H1 (cell line): ENCODE data around the gene CYTH1. TPM values are rescaled to one million over a fixed set of nuclear protein-coding genes. Genes with fewer than 3 reads are reported as not detected.

Experiments used
- CTCF ChIA-PET: fragments of 300-600 bp; sonication (Branson Sonifier 250); formaldehyde crosslinking; loops from one replicate; lab custom pipeline; 2021; ENCODE audit not compliant: partially characterized antibody; lab: Charles Lee
- POLR2A ChIA-PET: fragments of 300-600 bp; sonication (Branson Sonifier 250); formaldehyde crosslinking; loops from one replicate; lab custom pipeline; 2021; ENCODE audit warnings: inconsistent platforms; ENCODE audit not compliant: partially characterized antibody; lab: Charles Lee
- DNase-seq, 2 experiments: peaks; one replicate each; pipeline versions ENCODE4 v3.0.0 to v3.0.0-alpha.2; 2010 to 2022; ENCODE audit warnings: low spot score in 2 of 2, low read depth in 1 of 2, mixed read lengths in 1 of 2
- FAIRE-seq: peaks from 2 replicates; lab custom pipeline; 2011; peaks lifted over from hg19 to GRCh38; lab: Jason Lieb, UNC
- H2AFZ ChIP-seq: 2 replicates; pipeline ENCODE4 v1.8.1; 2012; ENCODE audit warnings: low read length, inconsistent platforms
- H2AK5ac ChIP-seq: 2 replicates; pipeline ENCODE4 v1.6.1; 2013; ENCODE audit warnings: low read depth, low read length
- H2BK120ac ChIP-seq: replicated peaks from 2 replicates; pipeline ENCODE3; 2013; ENCODE audit warnings: low read depth, low read length, inconsistent platforms
- H2BK12ac ChIP-seq: 2 replicates; pipeline ENCODE4 v1.6.1; 2013; ENCODE audit warnings: low read depth, low read length
- H2BK15ac ChIP-seq: 2 replicates; pipeline ENCODE4 v1.6.1; 2013; ENCODE audit warnings: low read length
- H2BK20ac ChIP-seq: 2 replicates; pipeline ENCODE4 v1.6.1; 2013; ENCODE audit warnings: low read length
- H2BK5ac ChIP-seq: 2 replicates; pipeline ENCODE4 v1.6.1; 2013; ENCODE audit warnings: low read depth, low read length
- H3K14ac ChIP-seq: 2 replicates; pipeline ENCODE4 v1.6.1; 2013; ENCODE audit warnings: inconsistent platforms; ENCODE audit not compliant: insufficient read length
- H3K18ac ChIP-seq: 2 replicates; pipeline ENCODE4 v1.6.1; 2013; ENCODE audit warnings: low read length; ENCODE audit errors: extremely low read depth
- H3K23ac ChIP-seq: 2 replicates; pipeline ENCODE4 v1.6.1; 2013; ENCODE audit warnings: inconsistent platforms; ENCODE audit not compliant: insufficient read length
- H3K23me2 ChIP-seq: 2 replicates; pipeline ENCODE4 v1.6.1; 2013; ENCODE audit warnings: low read depth, low read length
- H3K27ac ChIP-seq: 2 replicates; pipeline ENCODE4 v1.6.1; 2011; ENCODE audit warnings: low read depth, low read length, inconsistent platforms
- H3K27me3 ChIP-seq, 4 experiments: replicated peaks in 1 of 4; 1 replicate in 1 of 4; 2 replicates in 3 of 4; pipeline versions ENCODE4 v1.6.1 to v1.8.1; 2011 to 2013; ENCODE audit warnings: low read length in 3 of 4, mild to moderate bottlenecking in 3 of 4, inconsistent platforms in 2 of 4, mixed read lengths in 2 of 4, moderate library complexity in 1 of 4; ENCODE audit not compliant: control insufficient read depth in 3 of 4, insufficient read depth in 3 of 4; ENCODE audit errors: extremely low read depth in 1 of 4
- H3K36me3 ChIP-seq, 4 experiments: 2 replicates each; pipeline versions ENCODE4 v1.6.1 to v1.8.1; 2011 to 2013; ENCODE audit warnings: mild to moderate bottlenecking in 4 of 4, low read length in 3 of 4, moderate library complexity in 2 of 4, control low read depth in 1 of 4, inconsistent platforms in 1 of 4; ENCODE audit not compliant: insufficient read depth in 4 of 4, control insufficient read depth in 2 of 4
- H3K4ac ChIP-seq: replicated peaks from 2 replicates; pipeline ENCODE3; 2013; ENCODE audit warnings: low read length, low read depth, mixed read lengths, inconsistent platforms; ENCODE audit not compliant: insufficient read length
- H3K4me1 ChIP-seq, 4 experiments: replicated peaks in 1 of 4; 1 replicate in 1 of 4; 2 replicates in 3 of 4; pipeline versions ENCODE4 v1.6.1 to v1.8.1; 2011 to 2013; ENCODE audit warnings: low read length in 3 of 4, inconsistent platforms in 2 of 4, mixed read lengths in 1 of 4; ENCODE audit not compliant: insufficient read depth in 4 of 4, control insufficient read depth in 3 of 4
- H3K4me2 ChIP-seq, 2 experiments: 2 replicates each; pipeline versions ENCODE4 v1.6.1 to v1.8.1; 2011 to 2013; ENCODE audit warnings: low read depth in 2 of 2, low read length in 2 of 2, control low read depth in 1 of 2, inconsistent platforms in 1 of 2, mild to moderate bottlenecking in 1 of 2; ENCODE audit not compliant: insufficient read depth in 1 of 2
- H3K4me3 ChIP-seq, 4 experiments: fragments of 200-600, 300-600 bp in 1 of 4; sonication (generic), shearing (Covaris generic), sonication (Bioruptor Twin) in 1 of 4; 2 replicates each; pipeline versions ENCODE4 v1.5.1 to v1.8.1; 2011 to 2016; ENCODE audit warnings: low read length in 4 of 4, low read depth in 3 of 4, control low read depth in 2 of 4, inconsistent platforms in 2 of 4, mild to moderate bottlenecking in 2 of 4, mixed read lengths in 1 of 4, moderate library complexity in 1 of 4; ENCODE audit not compliant: insufficient read depth in 2 of 4; ENCODE audit errors: extremely low read depth in 1 of 4
- H3K56ac ChIP-seq: replicated peaks from 2 replicates; pipeline ENCODE3; 2013; ENCODE audit warnings: low read depth, mild to moderate bottlenecking, mixed read lengths, low read length, inconsistent platforms; ENCODE audit not compliant: insufficient read length
- H3K79me1 ChIP-seq: 2 replicates; pipeline ENCODE4 v1.6.1; 2013; ENCODE audit warnings: low read depth, low read length, control low read depth
- H3K79me2 ChIP-seq, 2 experiments: 2 replicates each; pipeline versions ENCODE4 v1.6.1 to v1.8.1; 2012 to 2013; ENCODE audit warnings: low read length in 2 of 2, mild to moderate bottlenecking in 2 of 2, inconsistent platforms in 1 of 2; ENCODE audit not compliant: insufficient read depth in 2 of 2, control insufficient read depth in 1 of 2
- H3K9ac ChIP-seq, 4 experiments: replicated peaks in 1 of 4; 1 replicate in 1 of 4; 2 replicates in 3 of 4; pipeline versions ENCODE4 v1.6.1 to v1.8.1; 2011 to 2013; ENCODE audit warnings: low read depth in 3 of 4, low read length in 3 of 4, control low read depth in 2 of 4, mild to moderate bottlenecking in 2 of 4, moderate library complexity in 2 of 4, inconsistent platforms in 1 of 4; ENCODE audit errors: extremely low read depth in 1 of 4
- H3K9me3 ChIP-seq, 2 experiments: 2 replicates each; pipeline versions ENCODE4 v1.6.1 to v1.8.1; 2012 to 2013; ENCODE audit warnings: mild to moderate bottlenecking in 2 of 2, moderate library complexity in 2 of 2, control low read depth in 1 of 2, inconsistent platforms in 1 of 2, low read depth in 1 of 2, low read length in 1 of 2, mixed read lengths in 1 of 2; ENCODE audit not compliant: insufficient read depth in 2 of 2
- H4K20me1 ChIP-seq, 2 experiments: replicated peaks in 1 of 2; 2 replicates each; pipeline versions ENCODE3 to v1.8.1; 2011 to 2013; ENCODE audit warnings: inconsistent platforms in 2 of 2, low read length in 2 of 2, mild to moderate bottlenecking in 1 of 2; ENCODE audit not compliant: insufficient read depth in 2 of 2, control insufficient read depth in 1 of 2
- H4K5ac ChIP-seq: 2 replicates; pipeline ENCODE4 v1.6.1; 2013; ENCODE audit warnings: low read length, low read depth, mixed read lengths, inconsistent platforms; ENCODE audit not compliant: insufficient read length
- H4K8ac ChIP-seq: 2 replicates; pipeline ENCODE4 v1.8.0; 2013; ENCODE audit warnings: mild to moderate bottlenecking, moderate library complexity, low read length, inconsistent platforms; ENCODE audit not compliant: insufficient read depth; ENCODE audit errors: extremely low read depth
- H4K91ac ChIP-seq: replicated peaks from 2 replicates; pipeline ENCODE3; 2013; ENCODE audit warnings: low read length, mixed read lengths, inconsistent platforms; ENCODE audit not compliant: insufficient read length
- WGBS, 2 experiments: shearing (Covaris generic) in 1 of 2; methylation state at CpG; one replicate each; pipeline versions ENCODE4 v1.1.6 to v1.1.7; 2013 to 2015; ENCODE audit warnings: low lambda C conversion rate in 2 of 2, mixed read lengths in 2 of 2, inconsistent platforms in 1 of 2, low coverage in 1 of 2, missing lambda C conversion rate in 1 of 2; ENCODE audit not compliant: insufficient replicate concordance in 2 of 2, insufficient coverage in 1 of 2, insufficient read length in 1 of 2; ENCODE audit errors: extremely low coverage in 1 of 2, missing lambda C conversion rate in 1 of 2; 5-methylcytosine and 5-hydroxymethylcytosine counted together
- polyA plus RNA-seq, 7 experiments: library from polyadenylated mRNA; depleted of rRNA in 3 of 7; stranded (reverse) in 5 of 7; unstranded in 2 of 7; fragments of >200 nt in 5 of 7; fragments of 200-250 nt in 2 of 7; gene quantifications; 1 replicate in 5 of 7; 2 replicates in 1 of 7; 4 replicates in 1 of 7; pipeline versions ENCODE4 v1.2.1 to v1.2.3, GENCODE V29; 2011 to 2013; ENCODE audit warnings: missing spikeins in 2 of 7, mixed read lengths in 2 of 7
- total RNA-seq: library from RNA; stranded (reverse); fragmentation: NEBNext Ultra II Directional; extraction: Animal tissue kit (Norgen Biotek cat#: 25700); gene quantifications from 2 replicates; pipeline ENCODE4 v1.2.1, GENCODE V29; 2021

CYTH1 gene
- total and polyA plus RNA-seq, 2 of the 8 experiments (the other 6 are each of a cell fraction or from before 2014, with no cell fraction given), result 12.8 to 14.8 TPM

DNA sequence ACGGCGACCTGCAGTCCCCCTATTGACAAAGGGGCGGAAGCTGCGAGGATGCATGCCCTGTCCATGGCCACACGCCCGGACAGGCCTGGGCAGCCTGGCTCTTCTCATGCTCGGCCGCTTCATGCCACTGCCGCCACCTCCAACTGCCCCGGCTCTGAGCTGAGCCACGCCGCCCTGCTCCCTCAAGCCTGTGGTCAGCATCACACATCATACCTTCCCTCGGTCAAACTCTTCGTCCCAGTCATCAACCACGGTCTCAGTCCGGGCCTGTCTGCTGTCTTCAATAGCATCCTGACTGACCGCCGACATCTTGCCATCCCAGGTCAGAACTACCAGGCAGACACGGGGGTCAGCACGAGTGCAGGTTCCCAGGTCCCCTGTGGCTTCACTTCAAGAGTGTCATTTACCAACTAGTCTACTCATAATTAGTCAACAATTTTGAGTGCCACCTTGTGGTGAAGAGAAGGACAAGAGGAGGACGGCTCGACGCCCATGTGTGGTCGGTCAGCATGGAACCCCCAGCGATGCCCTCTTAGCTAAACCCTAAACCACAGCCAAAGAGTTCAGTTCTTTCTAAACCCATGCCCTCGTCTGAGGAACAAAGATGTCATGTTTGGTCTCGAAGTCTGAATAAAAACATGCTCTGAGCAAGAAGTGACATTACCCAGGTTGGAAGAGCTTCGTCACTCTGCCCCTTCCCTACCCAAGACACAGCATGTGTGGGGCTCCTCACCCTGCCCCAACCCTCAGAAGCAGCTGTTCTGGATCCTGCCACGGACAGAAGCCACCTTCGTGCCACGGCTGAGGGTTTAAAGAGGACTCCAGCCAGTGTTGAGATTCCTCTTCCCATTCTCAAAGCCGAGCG lies 16.9 kb upstream of the CYTH1 start:
- Histone ChIP-seq H3K4me3 (no peak overlapping the region), H3K79me2 (no peaks in the 10 kb centered on the region), H4K91ac (no peak overlapping the region), H3K9ac (no peak overlapping the region), H3K9me3 (no peaks in the 10 kb centered on the region), H3K18ac (no peak overlapping the region; the same call in 1 of the 2 replicates), H2BK12ac (no peak overlapping the region), H4K5ac (no peak overlapping the region), H3K36me3 (peaks cover 27 to 58% (median 48%) of the 10 kb centered on the region in 4 experiments), H3K56ac (no peak overlapping the region), H4K20me1 (peaks cover 13 to 15% of the 10 kb centered on the region in 2 experiments), H4K8ac (no peak overlapping the region), H2BK5ac (no peak overlapping the region), H3K4ac (no peak overlapping the region), H3K27ac (no peak overlapping the region), H3K79me1 (peaks cover 6% of the 10 kb centered on the region; the same call in 1 of the 2 replicates), H3K27me3 (no peaks in the 10 kb centered on the region), H2AFZ (no peak overlapping the region), H2BK120ac (no peak overlapping the region), H3K14ac (no peak overlapping the region), H3K4me1 (no peaks in the 10 kb centered on the region), H2AK5ac (no peak overlapping the region), H2BK15ac (no peak overlapping the region), H3K23ac (no peak overlapping the region), H3K23me2 (no peaks in the 10 kb centered on the region; the same call in 1 of the 2 replicates), H3K4me2 (no peak overlapping the region), H2BK20ac (no peak overlapping the region)
- FAIRE-seq (no peak), DNase-seq (no peak)
- ChIA-PET POLR2A (interaction anchor here (0.9 to 1.7 kb wide), 4 partner anchors 9 to 14 kb away, joined by 3 to 6 read pairs (median 4); no protein-coding TSS in a partner anchor), CTCF (interaction anchor here (0.7 to 2.3 kb wide), 7 partner anchors 10 to 88 kb away, joined by 3 to 11 read pairs (median 4); no protein-coding TSS in a partner anchor)
- 93% methylated on average over 33 of the region's 33 CpGs; no CpG with 5 or more reads in 1 of the 2 experiments for WGBS, 2 experiments
